HepG2 (cell line): ENCODE results near the gene FLT3LG. TPM values are rescaled to one million over a fixed set of nuclear protein-coding genes. Genes with fewer than 3 reads are reported as not detected.

Source experiments
- ATF1 ChIP-seq: IDR thresholded peaks from 2 replicates; pipeline ENCODE4 v1.6.1; 2016; ENCODE audit warnings: mild to moderate bottlenecking, control low read depth
- ISX ChIP-seq: sonication (generic); formaldehyde crosslinking; conservative IDR thresholded peaks from 2 replicates; pipeline ENCODE4 v1.5.0; 2020; ENCODE audit warnings: missing genetic modification reagents
- NR2F2 ChIP-seq: IDR thresholded peaks from 2 replicates; pipeline ENCODE4 v1.6.1; 2012; ENCODE audit warnings: low read depth, inconsistent platforms, borderline replicate concordance
- PAX8 ChIP-seq: sonication (generic); formaldehyde crosslinking; IDR thresholded peaks from 2 replicates; pipeline ENCODE4 v1.8.0; 2022; ENCODE audit warnings: mild to moderate bottlenecking, missing genetic modification reagents, borderline replicate concordance
- POLR2A ChIP-seq, 2 experiments: IDR thresholded peaks; 2 replicates each; pipeline ENCODE4 v1.6.1; 2011; ENCODE audit warnings: low read depth in 2 of 2, low read length in 2 of 2, mild to moderate bottlenecking in 1 of 2, moderate library complexity in 1 of 2; ENCODE audit not compliant: insufficient read depth in 1 of 2
- PRPF4 ChIP-seq: fragments of 200-400 bp; formaldehyde crosslinking; IDR thresholded peaks from 2 replicates; pipeline ENCODE4 v1.6.1; 2016; ENCODE audit warnings: low read length, low read depth; ENCODE audit not compliant: poor library complexity, severe bottlenecking
- SOX6 ChIP-seq, 2 experiments: fragments of 450-650 bp in 1 of 2; sonication (generic) in 1 of 2; formaldehyde crosslinking in 1 of 2; IDR thresholded peaks; 2 replicates each; pipeline versions ENCODE4 v1.4.0 to v1.6.1; 2017 to 2020; ENCODE audit warnings: antibody characterized with exemption in 1 of 2, mild to moderate bottlenecking in 1 of 2, missing genetic modification reagents in 1 of 2
- TCF12 ChIP-seq, 2 experiments: fragments of 450-650 bp in 1 of 2; sonication (generic) in 1 of 2; formaldehyde crosslinking in 1 of 2; IDR thresholded peaks; 2 replicates each; pipeline versions ENCODE4 v1.6.1 to v1.8.0; 2017 to 2022; ENCODE audit warnings: antibody characterized with exemption in 1 of 2, mild to moderate bottlenecking in 1 of 2, missing genetic modification reagents in 1 of 2, moderate library complexity in 1 of 2
- U2AF1 ChIP-seq: fragments of 200-400 bp; formaldehyde crosslinking; optimal IDR thresholded peaks from 2 replicates; pipeline ENCODE3; 2017; ENCODE audit warnings: mild to moderate bottlenecking, low read depth, low read length
- WIZ ChIP-seq: sonication (generic); formaldehyde crosslinking; IDR thresholded peaks from 2 replicates; pipeline ENCODE4 v1.5.1; 2020; ENCODE audit warnings: mild to moderate bottlenecking, missing genetic modification reagents
- ZBTB26 ChIP-seq: IDR thresholded peaks from 2 replicates; pipeline ENCODE4 v1.6.1; 2016; ENCODE audit warnings: missing compliant biosample characterization, missing genetic modification reagents, borderline replicate concordance
- ZBTB34 ChIP-seq: sonication (generic); formaldehyde crosslinking; IDR thresholded peaks from 2 replicates; pipeline ENCODE4 v1.8.0; 2022; ENCODE audit warnings: mild to moderate bottlenecking, missing genetic modification reagents
- ZBTB38 ChIP-seq: sonication (generic); formaldehyde crosslinking; IDR thresholded peaks from 2 replicates; pipeline ENCODE4 v1.5.1; 2020; ENCODE audit warnings: mild to moderate bottlenecking, missing genetic modification reagents
- ZC3H13 ChIP-seq: sonication (generic); formaldehyde crosslinking; IDR thresholded peaks from 2 replicates; pipeline ENCODE4 v1.8.1; 2023; ENCODE audit warnings: mild to moderate bottlenecking, missing genetic modification reagents, moderate library complexity
- ZC3H4 ChIP-seq: sonication (generic); formaldehyde crosslinking; IDR thresholded peaks from 2 replicates; pipeline ENCODE4 v1.4.0; 2020; ENCODE audit warnings: missing genetic modification reagents, borderline replicate concordance
- ZFYVE20 ChIP-seq: sonication (generic); formaldehyde crosslinking; IDR thresholded peaks from 2 replicates; pipeline ENCODE4 v1.8.0; 2023; ENCODE audit warnings: low read depth, mild to moderate bottlenecking, moderate library complexity, missing genetic modification reagents, borderline replicate concordance
- ZKSCAN1 ChIP-seq: fragments of 150-350 bp; IDR thresholded peaks from 2 replicates; pipeline ENCODE4 v1.6.1; 2014; ENCODE audit warnings: low read length
- ZNF234 ChIP-seq: sonication (generic); formaldehyde crosslinking; conservative IDR thresholded peaks from 2 replicates; pipeline ENCODE4 v1.5.1; 2020; ENCODE audit warnings: mild to moderate bottlenecking, missing genetic modification reagents
- ZNF746 ChIP-seq: sonication (generic); formaldehyde crosslinking; IDR thresholded peaks from 2 replicates; pipeline ENCODE4 v1.8.0; 2022; ENCODE audit warnings: mild to moderate bottlenecking, missing genetic modification reagents
- ZNF790 ChIP-seq: sonication (generic); formaldehyde crosslinking; IDR thresholded peaks from 2 replicates; pipeline ENCODE4 v1.8.0; 2022; ENCODE audit warnings: missing genetic modification reagents, mild to moderate bottlenecking, borderline replicate concordance
- ZXDC ChIP-seq: sonication (generic); formaldehyde crosslinking; IDR thresholded peaks from 2 replicates; pipeline ENCODE4 v1.5.0; 2020; ENCODE audit warnings: mild to moderate bottlenecking, missing genetic modification reagents
- polyA plus RNA-seq, 8 experiments: library from polyadenylated mRNA; depleted of rRNA in 3 of 8; stranded (reverse) in 7 of 8; unstranded in 1 of 8; fragments of >200 nt; fragmentation: Illumina TruSeq in 4 of 8; extraction: Trizol in 4 of 8; gene quantifications; 2 replicates each; pipeline versions ENCODE4 v1.2.1 to v1.2.3, GENCODE V29; 2011 to 2016; ENCODE audit warnings: low read depth in 4 of 8, missing spikeins in 1 of 8, mixed read lengths in 1 of 8; ENCODE audit not compliant: insufficient read depth in 1 of 8
- total RNA-seq, 5 experiments: library from RNA; depleted of rRNA; stranded (reverse); fragments of >200 nt; fragmentation: Illumina TruSeq; extraction: Trizol; gene quantifications; 2 replicates each; pipeline ENCODE4 v1.2.3, GENCODE V29; 2016; ENCODE audit warnings: low read depth in 1 of 5

The FLT3LG gene
- total and polyA plus RNA-seq, 2 of the 13 experiments (the other 11 are each of a cell fraction or from before 2014, with no cell fraction given), result 1.5 to 2.6 TPM

- no peak for TF ChIP-seq ZXDC (CRISPR knock-in tag)
- no peak for TF ChIP-seq ZC3H4 (CRISPR knock-in tag)
- no peak for TF ChIP-seq ZBTB38 (CRISPR knock-in tag)
- TF ChIP-seq WIZ, result no peak
- no peak for TF ChIP-seq PAX8 (CRISPR knock-in tag)
- TF ChIP-seq TCF12 (IDR thresholded peaks at IDR 0.05), result no peak
- no peak for TF ChIP-seq TCF12 (CRISPR knock-in tag; IDR thresholded peaks at IDR 0.05)
- no peak for TF ChIP-seq ZFYVE20 (CRISPR knock-in tag)
- no peak for TF ChIP-seq POLR2A (IDR thresholded peaks at IDR 0.05; ENCODE audit: insufficient read depth in 1 of 2, low read depth in 2 of 2, low read length in 2 of 2)
- no peak for TF ChIP-seq NR2F2
- TF ChIP-seq ZBTB34 (CRISPR knock-in tag), result no peak
- no peak for TF ChIP-seq ATF1 (CRISPR knock-in tag)
- TF ChIP-seq ISX (CRISPR knock-in tag), result 0 out of 2 replicates have a peak, but pooled peaks have one; percentile 15
- TF ChIP-seq ZKSCAN1, result no peak
- TF ChIP-seq ZNF790 (CRISPR knock-in tag), result no peak
- no peak for TF ChIP-seq ZBTB26 (CRISPR knock-in tag)
- TF ChIP-seq SOX6 (IDR thresholded peaks at IDR 0.05), result no peak
- TF ChIP-seq SOX6 (CRISPR knock-in tag; IDR thresholded peaks at IDR 0.05), result 0 out of 2 replicates have a peak, but pooled peaks have one; percentile 22
- TF ChIP-seq U2AF1, result no peak
- no peak for TF ChIP-seq ZC3H13 (CRISPR knock-in tag)
- no peak for TF ChIP-seq ZNF746 (CRISPR knock-in tag)
- TF ChIP-seq PRPF4, result no peak
- 0 out of 2 replicates have a peak, but pooled peaks have one; percentile 15 for TF ChIP-seq ZNF234 (CRISPR knock-in tag)
Observed at GRCh38 chr19:49486710-49487276, 12.8 kb downstream of the FLT3LG start (continued).
